ENCODE measurements around the gene NCK2.
"Not testable (repeated sequence)": the region's sequence is repeated elsewhere in the genome, so short reads cannot be mapped to it uniquely, and the experiment has no call there.

NCK2 gene

DNA sequence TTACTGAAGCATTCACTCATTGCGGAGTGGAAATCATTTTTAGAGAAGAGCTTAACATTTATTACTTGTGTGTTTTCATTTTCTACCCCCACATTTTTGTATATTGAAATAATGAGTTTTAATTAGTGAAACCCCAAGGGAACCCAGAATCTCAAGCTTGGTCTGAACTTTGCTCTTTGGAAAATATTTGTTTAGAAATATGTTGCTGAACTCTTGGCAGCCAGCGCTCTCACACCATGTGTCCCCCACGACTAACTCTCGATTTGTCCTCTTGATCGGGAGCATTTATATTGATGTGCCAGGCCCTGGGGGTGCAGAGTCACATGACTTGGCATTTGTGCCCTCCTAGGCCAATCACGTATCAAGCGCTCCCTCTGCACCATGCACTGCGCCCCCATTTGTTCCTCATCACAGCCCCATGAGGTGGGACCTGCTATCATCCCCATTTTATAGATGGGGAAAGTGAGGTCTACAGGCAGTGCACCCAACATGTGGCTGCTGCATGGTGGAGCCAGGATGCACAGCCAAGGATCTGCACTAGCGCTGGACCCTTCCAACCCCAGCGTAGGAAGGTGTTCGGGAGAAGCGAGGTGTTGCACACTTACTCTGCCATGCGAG lies 149.7 kb downstream of the NCK2 start:
- H3K9me3 ChIP-seq (ENCODE audit: insufficient read depth, low read length) = no peaks in the 10 kb centered on the region
- H3K27ac ChIP-seq (ENCODE audit: low read depth, low read length) = no peak overlapping the region
- H3K36me3 ChIP-seq (ENCODE audit: low read length) = no peaks in the 10 kb centered on the region
- H3K79me2 ChIP-seq (ENCODE audit: insufficient read depth, low read length) = no peaks in the 10 kb centered on the region
- no peaks in the 10 kb centered on the region for H3F3A ChIP-seq (ENCODE audit: insufficient read depth)
- TF ChIP-seq, protein P1, sequence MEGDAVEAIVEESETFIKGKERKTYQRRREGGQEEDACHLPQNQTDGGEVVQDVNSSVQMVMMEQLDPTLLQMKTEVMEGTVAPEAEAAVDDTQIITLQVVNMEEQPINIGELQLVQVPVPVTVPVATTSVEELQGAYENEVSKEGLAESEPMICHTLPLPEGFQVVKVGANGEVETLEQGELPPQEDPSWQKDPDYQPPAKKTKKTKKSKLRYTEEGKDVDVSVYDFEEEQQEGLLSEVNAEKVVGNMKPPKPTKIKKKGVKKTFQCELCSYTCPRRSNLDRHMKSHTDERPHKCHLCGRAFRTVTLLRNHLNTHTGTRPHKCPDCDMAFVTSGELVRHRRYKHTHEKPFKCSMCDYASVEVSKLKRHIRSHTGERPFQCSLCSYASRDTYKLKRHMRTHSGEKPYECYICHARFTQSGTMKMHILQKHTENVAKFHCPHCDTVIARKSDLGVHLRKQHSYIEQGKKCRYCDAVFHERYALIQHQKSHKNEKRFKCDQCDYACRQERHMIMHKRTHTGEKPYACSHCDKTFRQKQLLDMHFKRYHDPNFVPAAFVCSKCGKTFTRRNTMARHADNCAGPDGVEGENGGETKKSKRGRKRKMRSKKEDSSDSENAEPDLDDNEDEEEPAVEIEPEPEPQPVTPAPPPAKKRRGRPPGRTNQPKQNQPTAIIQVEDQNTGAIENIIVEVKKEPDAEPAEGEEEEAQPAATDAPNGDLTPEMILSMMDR (IDR thresholded peaks at IDR 0.05; ENCODE audit: insufficient read depth, low read length, poor library complexity, severe bottlenecking) = no peak
- no peak for TF ChIP-seq EZH2phosphoT487 (conservative IDR thresholded peaks at IDR 0.05; ENCODE audit: low read length)
- no peak overlapping the region for H3K4me2 ChIP-seq (ENCODE audit: low read depth, low read length, poor library complexity, severe bottlenecking)
- H3K9ac ChIP-seq (ENCODE audit: low read length) = no peak overlapping the region
- H3K4me3 ChIP-seq (ENCODE audit: insufficient read depth, low read length, poor library complexity, severe bottlenecking) = no peak overlapping the region
- no peaks in the 10 kb centered on the region for H3K9me2 ChIP-seq (replicated peaks; ENCODE audit: insufficient read depth, low read length)
- H4K20me1 ChIP-seq (ENCODE audit: low read depth, low read length) = no peaks in the 10 kb centered on the region
- H2AFZ ChIP-seq (ENCODE audit: low read depth, low read length, severe bottlenecking) = no peak overlapping the region
- H3K27me3 ChIP-seq (ENCODE audit: low read length) = no peaks in the 10 kb centered on the region

DNA sequence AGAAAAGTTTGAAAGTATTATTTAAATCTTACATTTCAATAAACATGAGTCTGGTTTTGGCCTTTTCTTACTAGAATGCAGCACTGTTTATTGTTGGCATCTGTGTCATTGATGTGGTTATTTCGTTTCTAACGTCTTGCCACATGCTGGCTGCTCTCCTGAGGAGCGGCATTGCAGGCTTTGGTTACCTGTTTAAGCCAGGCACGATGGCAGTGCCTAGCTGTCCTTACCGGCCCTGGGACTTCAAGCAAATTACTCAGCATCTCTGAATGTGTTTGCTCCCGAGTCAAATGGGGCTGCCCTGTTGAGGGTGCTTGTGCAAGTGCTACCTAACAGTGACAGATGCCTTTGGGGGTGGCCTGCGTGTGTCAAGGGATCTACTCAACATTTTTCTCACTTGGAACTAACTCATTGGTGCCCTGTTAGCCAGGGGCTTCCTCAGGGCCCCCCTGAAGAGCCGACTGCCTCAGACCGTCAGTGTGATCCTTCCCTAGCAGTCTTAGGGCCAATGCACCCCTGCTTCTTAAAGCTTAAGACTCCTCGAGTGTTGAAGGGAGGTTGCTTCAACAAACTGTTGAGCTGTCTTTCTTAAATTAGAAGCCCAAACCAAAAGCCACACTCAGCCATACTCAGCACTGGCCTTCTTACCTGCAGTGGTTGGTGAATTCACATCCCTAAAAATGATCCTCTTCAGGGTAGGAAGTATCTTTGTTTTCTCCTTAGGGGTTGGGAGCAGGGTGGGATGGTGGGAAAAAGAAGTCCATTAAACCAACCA lies 151.5 kb downstream of the NCK2 start:
- H3K36me3 ChIP-seq (ENCODE audit: low read length) = no peaks in the 10 kb centered on the region
- H3K9me2 ChIP-seq (replicated peaks; ENCODE audit: insufficient read depth, low read length) = no peaks in the 10 kb centered on the region
- H3K27me3 ChIP-seq (ENCODE audit: low read length) = no peaks in the 10 kb centered on the region
- no peak overlapping the region for H3K4me3 ChIP-seq (ENCODE audit: insufficient read depth, low read length, poor library complexity, severe bottlenecking)
- H3K9me3 ChIP-seq (ENCODE audit: insufficient read depth, low read length) = no peaks in the 10 kb centered on the region
- H3F3A ChIP-seq (ENCODE audit: insufficient read depth) = no peaks in the 10 kb centered on the region
- TF ChIP-seq, protein P1 (IDR thresholded peaks at IDR 0.05; ENCODE audit: insufficient read depth, low read length, poor library complexity, severe bottlenecking) = no peak
- TF ChIP-seq EZH2phosphoT487 (conservative IDR thresholded peaks at IDR 0.05; ENCODE audit: low read length) = no peak
- H2AFZ ChIP-seq (ENCODE audit: low read depth, low read length, severe bottlenecking) = no peak overlapping the region
- H3K4me2 ChIP-seq (ENCODE audit: low read depth, low read length, poor library complexity, severe bottlenecking) = no peak overlapping the region
- H3K79me2 ChIP-seq (ENCODE audit: insufficient read depth, low read length) = no peaks in the 10 kb centered on the region
- no peak overlapping the region for H3K9ac ChIP-seq (ENCODE audit: low read length)
- no peaks in the 10 kb centered on the region for H4K20me1 ChIP-seq (ENCODE audit: low read depth, low read length)
- H3K27ac ChIP-seq (ENCODE audit: low read depth, low read length) = no peak overlapping the region

DNA sequence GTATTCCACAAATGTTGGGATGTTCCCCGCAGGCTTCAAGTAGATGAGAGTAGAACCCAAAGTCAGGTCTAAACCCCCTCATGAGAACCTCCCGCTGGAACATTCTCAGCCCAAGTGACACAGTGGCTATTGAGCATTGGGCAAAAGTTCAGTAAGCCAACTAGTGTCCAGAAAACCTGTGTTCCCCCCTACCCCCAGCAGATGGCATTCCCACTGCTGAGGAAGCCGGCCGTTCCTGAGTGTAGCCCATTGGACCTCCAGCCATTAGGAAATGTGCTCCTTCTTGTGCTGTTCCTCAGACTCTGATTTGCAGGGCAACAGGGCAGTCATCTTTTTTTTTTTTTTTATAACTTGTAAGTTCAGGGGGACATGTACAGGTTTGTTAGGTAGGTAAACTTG lies 152.1 kb downstream of the NCK2 start:
- no peak overlapping the region for H3K27ac ChIP-seq (ENCODE audit: low read depth, low read length)
- H3F3A ChIP-seq (ENCODE audit: insufficient read depth) = no peaks in the 10 kb centered on the region
- no peak overlapping the region for H3K4me3 ChIP-seq (ENCODE audit: insufficient read depth, low read length, poor library complexity, severe bottlenecking)

DNA sequence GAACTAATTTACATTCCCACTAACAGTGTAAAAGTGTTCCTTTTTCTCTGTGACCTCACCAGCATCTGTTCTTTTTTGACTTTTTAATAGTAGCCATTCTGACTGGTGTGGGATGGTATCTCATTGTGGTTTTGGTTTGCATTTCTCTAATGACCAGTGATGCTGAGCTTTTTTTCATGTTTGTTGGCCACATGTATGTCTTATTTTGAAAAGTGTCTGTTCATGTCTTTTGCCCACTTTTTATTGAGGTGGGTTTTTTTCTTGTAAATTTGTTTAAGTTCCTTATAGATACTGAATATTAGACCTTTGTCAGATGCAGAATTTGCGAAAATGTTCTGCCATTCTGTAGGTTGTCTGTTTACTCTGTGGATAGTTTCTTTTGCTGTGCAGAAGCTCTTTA lies 153.0 kb downstream of the NCK2 start:
- H2AFZ ChIP-seq (ENCODE audit: low read depth, low read length, severe bottlenecking); H3K36me3 ChIP-seq (ENCODE audit: low read length); H3K4me2 ChIP-seq (ENCODE audit: low read depth, low read length, poor library complexity, severe bottlenecking); H3F3A ChIP-seq (ENCODE audit: insufficient read depth); H4K20me1 ChIP-seq (ENCODE audit: low read depth, low read length); H3K4me3 ChIP-seq (ENCODE audit: insufficient read depth, low read length, poor library complexity, severe bottlenecking); H3K27me3 ChIP-seq (ENCODE audit: low read length); H3K9me3 ChIP-seq (ENCODE audit: insufficient read depth, low read length); H3K79me2 ChIP-seq (ENCODE audit: insufficient read depth, low read length); H3K9ac ChIP-seq (ENCODE audit: low read length); H3K27ac ChIP-seq (ENCODE audit: low read depth, low read length); H3K9me2 ChIP-seq (replicated peaks; ENCODE audit: insufficient read depth, low read length): not testable (repeated sequence)

More for the DNA sequence above, 152.1 kb downstream of the NCK2 start:
- Histone ChIP-seq H2AFZ (ENCODE audit: low read depth, low read length, severe bottlenecking) (no peak overlapping the region), H3K4me2 (ENCODE audit: low read depth, low read length, poor library complexity, severe bottlenecking) (no peak overlapping the region), H4K20me1 (ENCODE audit: low read depth, low read length) (no peaks in the 10 kb centered on the region), H3K79me2 (ENCODE audit: insufficient read depth, low read length) (no peaks in the 10 kb centered on the region), H3K9me3 (ENCODE audit: insufficient read depth, low read length) (no peaks in the 10 kb centered on the region), H3K36me3 (ENCODE audit: low read length) (no peaks in the 10 kb centered on the region), H3K27me3 (ENCODE audit: low read length) (no peaks in the 10 kb centered on the region), H3K9me2 (replicated peaks; ENCODE audit: insufficient read depth, low read length) (no peaks in the 10 kb centered on the region), H3K9ac (ENCODE audit: low read length) (no peak overlapping the region)
- TF ChIP-seq, protein P1 (IDR thresholded peaks at IDR 0.05; ENCODE audit: insufficient read depth, low read length, poor library complexity, severe bottlenecking) = no peak
- TF ChIP-seq EZH2phosphoT487 (conservative IDR thresholded peaks at IDR 0.05; ENCODE audit: low read length) = no peak
